Ovary (tissue), 3 donors: ENCODE measurements around the gene CD40LG.

Experiments used
- CTCF ChIP-seq, 3 donors: fragments of 450-650 bp in 2 of 3; fragments of 200-600 bp in 1 of 3; IDR thresholded peaks; one replicate each; pipeline versions ENCODE4 v1.5.1 to v1.8.0; 2016 to 2022; ENCODE audit warnings: antibody characterized with exemption in 3 of 3, mild to moderate bottlenecking in 1 of 3
- EP300 ChIP-seq: sonication (generic); formaldehyde crosslinking; IDR thresholded peaks from one replicate; pipeline ENCODE4 v1.6.1; 2017; ENCODE audit warnings: antibody characterized with exemption
- POLR2A ChIP-seq: fragments of 450-650 bp; IDR thresholded peaks from one replicate; pipeline ENCODE4 v1.6.1; 2017; ENCODE audit warnings: antibody characterized with exemption, mild to moderate bottlenecking, moderate library complexity
- donor health status: DM: no; HTN: no; CAD: no.

GRCh38 chrX:136647677-136648360, at the start of gene CD40LG:
- TF ChIP-seq CTCF (IDR thresholded peaks at IDR 0.05) (no peak), EP300 (no peak), POLR2A (no peak)
